ENCODE results near the gene NRXN3. TPM values are rescaled to one million over a fixed set of nuclear protein-coding genes. Genes with fewer than 3 reads are reported as not detected.

The NRXN3 gene
- total RNA-seq, 4 donors from 2014 or later: 0.56 to 1.6 (median 1.1) TPM

- Histone ChIP-seq H3K4me3 (replicated peaks in 1 of 3) (no peak overlapping the region), H3K9me3 (no peaks in the 10 kb centered on the region), H3K27me3 (no peaks in the 10 kb centered on the region), H3K27ac (no peak overlapping the region), H3K4me1 (no peaks in the 10 kb centered on the region), H3K36me3 (no peaks in the 10 kb centered on the region)
- WGBS, 2 donors: 89 to 90% methylated on average over 3 of the region's 3 CpGs
- no peak for TF ChIP-seq POLR2A (IDR thresholded peaks at IDR 0.05)
- no peak for TF ChIP-seq CTCF (IDR thresholded peaks at IDR 0.05)
- intact Hi-C loops (cut with DNase I): no loop called here
- no peak for DNase-seq
Measured at GRCh38 chr14:79665556-79665955, 1495.4 kb downstream of the NRXN3 start.

DNA sequence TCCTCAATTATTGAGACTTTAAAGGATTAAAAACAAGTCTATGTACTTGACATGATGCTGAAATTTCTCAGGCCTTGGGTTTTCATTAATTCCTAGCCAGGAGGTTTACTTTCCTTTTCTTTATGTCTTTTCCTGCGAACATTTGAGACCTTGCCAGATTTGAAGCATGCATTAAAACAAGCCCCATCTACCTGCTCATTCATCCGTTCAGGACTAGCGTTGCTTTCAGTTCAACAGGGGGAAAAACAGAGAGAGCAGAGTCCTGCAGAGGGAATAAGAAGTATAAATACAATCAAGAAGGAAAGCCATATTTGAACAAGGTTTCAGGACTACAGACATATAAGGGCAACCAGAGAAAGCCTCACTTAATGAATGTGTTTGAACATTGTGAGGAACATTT, 1498.8 kb downstream of the NRXN3 start:
- intact Hi-C loops (cut with DNase I): no loop called here
- no peaks in the 10 kb centered on the region for H3K36me3 ChIP-seq
- H3K27ac ChIP-seq: no peak overlapping the region
- H3K4me3 ChIP-seq (replicated peaks in 1 of 3): no peak overlapping the region
- H3K27me3 ChIP-seq: no peaks in the 10 kb centered on the region
- WGBS, 2 donors: 29 to 35% methylated on average over 3 of the region's 3 CpGs
- DNase-seq: no peak
- H3K4me1 ChIP-seq: no peaks in the 10 kb centered on the region
- TF ChIP-seq POLR2A (IDR thresholded peaks at IDR 0.05) (no peak), CTCF (IDR thresholded peaks at IDR 0.05) (no peak)
- no peaks in the 10 kb centered on the region for H3K9me3 ChIP-seq

GRCh38 chr14:79670811-79671210, 1500.6 kb downstream of the NRXN3 start:
- no peaks in the 10 kb centered on the region for H3K36me3 ChIP-seq
- DNase-seq: no peak

GRCh38 chr14:79680087-79680486, 1509.9 kb downstream of the NRXN3 start:
- Histone ChIP-seq H3K27me3 (no peaks in the 10 kb centered on the region), H3K36me3 (no peaks in the 10 kb centered on the region), H3K4me3 (replicated peaks in 1 of 3) (no peak overlapping the region), H3K4me1 (no peaks in the 10 kb centered on the region), H3K27ac (no peak overlapping the region), H3K9me3 (no peaks in the 10 kb centered on the region)
- no peak for DNase-seq
- intact Hi-C loops (cut with DNase I): no loop called here
- no peak for TF ChIP-seq POLR2A (IDR thresholded peaks at IDR 0.05)
- WGBS, 2 donors: 90 to 93% methylated on average over 5 of the region's 5 CpGs

More at GRCh38 chr14:79670811-79671210, 1500.6 kb downstream of the NRXN3 start:
- intact Hi-C loops (cut with DNase I): no loop called here
- Histone ChIP-seq H3K4me3 (replicated peaks in 1 of 3) (no peak overlapping the region), H3K27ac (no peak overlapping the region), H3K9me3 (no peaks in the 10 kb centered on the region), H3K4me1 (no peaks in the 10 kb centered on the region), H3K27me3 (no peaks in the 10 kb centered on the region)
- 90 to 91% methylated on average over 5 of the region's 5 CpGs for WGBS, 2 donors
- no peak for TF ChIP-seq CTCF (IDR thresholded peaks at IDR 0.05)
- TF ChIP-seq POLR2A (IDR thresholded peaks at IDR 0.05): no peak

- no peaks in the 10 kb centered on the region for H3K9me3 ChIP-seq
- no peak overlapping the region for H3K4me3 ChIP-seq (replicated peaks in 1 of 3)
- WGBS, 2 donors: 66 to 68% methylated on average over 1 of the region's 1 CpG
- TF ChIP-seq POLR2A (IDR thresholded peaks at IDR 0.05) (no peak), CTCF (IDR thresholded peaks at IDR 0.05) (no peak)
- no peaks in the 10 kb centered on the region for H3K4me1 ChIP-seq
- no peak overlapping the region for H3K27ac ChIP-seq
- intact Hi-C loops (cut with DNase I): no loop called here
- no peaks in the 10 kb centered on the region for H3K27me3 ChIP-seq
- no peaks in the 10 kb centered on the region for H3K36me3 ChIP-seq
- DNase-seq: no peak
Measured at GRCh38 chr14:79686196-79686595, 1516.0 kb downstream of the NRXN3 start.

- no peak for TF ChIP-seq POLR2A (IDR thresholded peaks at IDR 0.05)
- TF ChIP-seq CTCF (IDR thresholded peaks at IDR 0.05): no peak
- Histone ChIP-seq H3K27ac (no peak overlapping the region), H3K4me1 (no peaks in the 10 kb centered on the region), H3K4me3 (replicated peaks in 1 of 3) (no peak overlapping the region), H3K9me3 (no peaks in the 10 kb centered on the region), H3K36me3 (no peaks in the 10 kb centered on the region), H3K27me3 (no peaks in the 10 kb centered on the region)
- intact Hi-C loops (cut with DNase I): no loop called here
- DNase-seq: no peak
- 90 to 92% methylated on average over 1 of the region's 1 CpG for WGBS, 2 donors
Measured at GRCh38 chr14:79690960-79691359, 1520.8 kb downstream of the NRXN3 start.
